Endothelial cell of umbilical vein (primary cell): ENCODE data around the gene CDK6. TPM values are rescaled to one million over a fixed set of nuclear protein-coding genes. Genes with fewer than 3 reads are reported as not detected.

Experiments used
- BruUV-seq: library from RNA; stranded (reverse); fragments of 400-500 nt; replicated peaks from 2 replicates; lab custom pipeline; 2021; lab: Mats Ljungman, UMichigan
- CTCF ChIA-PET: fragments of 300-600, 350-600 bp; sonication (Branson Sonifier 250); formaldehyde crosslinking; loops from one replicate; lab custom pipeline; 2021; ENCODE audit warnings: antibody characterized with exemption, inconsistent platforms; lab: Charles Lee
- POLR2A ChIA-PET: fragments of 300-600, 350-600 bp; sonication (Branson Sonifier 250); formaldehyde crosslinking; loops from one replicate; lab custom pipeline; 2021; ENCODE audit warnings: antibody characterized with exemption, inconsistent platforms; lab: Charles Lee
- DNase-seq: peaks from one replicate; pipeline ENCODE4 v3.0.0-alpha.2; 2011; ENCODE audit warnings: low read depth, low spot score
- FAIRE-seq: peaks from 2 replicates; lab custom pipeline; 2011; peaks lifted over from hg19 to GRCh38; lab: Jason Lieb, UNC
- H2AFZ ChIP-seq: 2 replicates; pipeline ENCODE4 v1.6.0; 2012; ENCODE audit warnings: low read depth, low read length, control low read depth, inconsistent platforms
- H3K27ac ChIP-seq: 2 replicates; pipeline ENCODE4 v1.5.1; 2011; ENCODE audit warnings: low read depth, mild to moderate bottlenecking, control low read depth, low read length, moderate library complexity; ENCODE audit not compliant: insufficient read depth
- H3K27me3 ChIP-seq, 2 experiments: 2 replicates each; pipeline versions ENCODE4 v1.6.0 to v1.6.1; 2011; ENCODE audit warnings: low read length in 2 of 2, mixed read lengths in 1 of 2; ENCODE audit not compliant: control insufficient read depth in 2 of 2, insufficient read depth in 2 of 2
- H3K36me3 ChIP-seq, 2 experiments: 2 replicates in 1 of 2; 3 replicates in 1 of 2; pipeline ENCODE4 v1.5.1; 2011; ENCODE audit warnings: low read length in 2 of 2, mild to moderate bottlenecking in 1 of 2, moderate library complexity in 1 of 2; ENCODE audit not compliant: control insufficient read depth in 2 of 2, insufficient read depth in 2 of 2; ENCODE audit errors: extremely low read depth in 1 of 2
- H3K4me1 ChIP-seq: 3 replicates; pipeline ENCODE4 v1.5.1; 2011; ENCODE audit warnings: mild to moderate bottlenecking, low read length; ENCODE audit not compliant: control insufficient read depth, insufficient read depth; ENCODE audit errors: extremely low read depth
- H3K4me2 ChIP-seq: 2 replicates; pipeline ENCODE4 v1.6.1; 2011; ENCODE audit warnings: low read length, control low read depth, mixed read lengths; ENCODE audit not compliant: insufficient read depth
- H3K4me3 ChIP-seq, 3 experiments: fragments of 200-600 bp in 1 of 3; sonication (generic), shearing (Covaris generic) in 1 of 3; replicated peaks in 1 of 3; 2 replicates each; pipeline ENCODE4 v1.5.1; 2011 to 2016; ENCODE audit warnings: control low read depth in 3 of 3, low read length in 3 of 3, mild to moderate bottlenecking in 2 of 3, inconsistent platforms in 1 of 3, low read depth in 1 of 3, moderate library complexity in 1 of 3; ENCODE audit not compliant: insufficient read depth in 1 of 3
- H3K79me2 ChIP-seq: 2 replicates; pipeline ENCODE4 v1.6.0; 2012; ENCODE audit warnings: low read length, inconsistent platforms; ENCODE audit not compliant: control insufficient read depth, insufficient read depth
- H3K9ac ChIP-seq: replicated peaks from 2 replicates; pipeline ENCODE3; 2011; ENCODE audit warnings: low read length, control low read depth; ENCODE audit not compliant: insufficient read depth; ENCODE audit errors: extremely low read depth
- H3K9me1 ChIP-seq: replicated peaks from 3 replicates; pipeline ENCODE4 v1.6.0; 2011; ENCODE audit warnings: mild to moderate bottlenecking, low read length; ENCODE audit not compliant: control insufficient read depth, insufficient read depth; ENCODE audit errors: extremely low read depth
- H3K9me3 ChIP-seq: replicated peaks from 2 replicates; pipeline ENCODE4 v1.5.1; 2012; ENCODE audit warnings: low read length, inconsistent platforms; ENCODE audit not compliant: control insufficient read depth, insufficient read depth
- H4K20me1 ChIP-seq: replicated peaks from 2 replicates; pipeline ENCODE3; 2011; ENCODE audit warnings: mild to moderate bottlenecking, low read length; ENCODE audit not compliant: control insufficient read depth, insufficient read depth; ENCODE audit errors: extremely low read depth
- CTCF ChIP-seq, 2 donors: IDR thresholded peaks; 1 replicate in 1 of 2; 2 replicates in 1 of 2; pipeline ENCODE4 v1.5.1; 2011; ENCODE audit warnings: low read length in 2 of 2, mild to moderate bottlenecking in 2 of 2, moderate library complexity in 2 of 2, control low read depth in 1 of 2, inconsistent platforms in 1 of 2, low read depth in 1 of 2; ENCODE audit not compliant: insufficient read depth in 1 of 2; ENCODE audit errors: extremely low read depth in 1 of 2
- EZH2 ChIP-seq: IDR thresholded peaks from 2 replicates; pipeline ENCODE4 v1.6.1; 2012; ENCODE audit warnings: borderline replicate concordance, low read depth, mild to moderate bottlenecking, moderate library complexity, low read length, inconsistent platforms; ENCODE audit not compliant: severe bottlenecking
- FOS ChIP-seq: IDR thresholded peaks from 2 replicates; pipeline ENCODE4 v1.6.1; 2011; ENCODE audit warnings: mild to moderate bottlenecking, low read length, moderate library complexity, borderline replicate concordance; ENCODE audit not compliant: insufficient read depth
- GATA2 ChIP-seq: IDR thresholded peaks from 2 replicates; pipeline ENCODE4 v1.7.0; 2011; ENCODE audit warnings: low read depth, mild to moderate bottlenecking, moderate library complexity, mixed read lengths, low read length; ENCODE audit not compliant: insufficient read length, insufficient read depth
- JUN ChIP-seq: IDR thresholded peaks from 2 replicates; pipeline ENCODE4 v1.6.1; 2011; ENCODE audit warnings: borderline replicate concordance, low read depth; ENCODE audit not compliant: insufficient read length, insufficient read depth
- MAX ChIP-seq: IDR thresholded peaks from 2 replicates; pipeline ENCODE4 v1.6.1; 2011; ENCODE audit not compliant: insufficient read depth, insufficient read length
- MYC ChIP-seq: IDR thresholded peaks from one replicate; pipeline ENCODE4 v1.6.1; 2011; ENCODE audit warnings: mild to moderate bottlenecking, low read depth, low read length
- dilution Hi-C: fragments of 300-500 bp; cut with MboI; formaldehyde crosslinking; loops from one replicate; pipeline ENCODE4 v1.15.0; 2019; ENCODE audit warnings: low sequenced_read_pairs; ENCODE audit not compliant: extremely low pct_ligation_motif_present
- intact Hi-C: fragments of 100-400 bp; cut with micrococcal nuclease; formaldehyde crosslinking; loops from one replicate; pipeline ENCODE4 v1.10.0; 2022
- polyA plus RNA-seq, 4 experiments: library from polyadenylated mRNA; depleted of rRNA in 3 of 4; stranded (reverse) in 3 of 4; unstranded in 1 of 4; fragments of >200 nt; gene quantifications; 2 replicates each; pipeline versions ENCODE4 v1.2.1 to v1.2.3, GENCODE V29; 2011 to 2012; ENCODE audit warnings: missing spikeins in 1 of 4
- total RNA-seq: library from RNA; stranded (reverse); gene quantifications from 2 replicates; pipeline ENCODE4 v1.2.3, GENCODE V29; 2021

The CDK6 gene
- total and polyA plus RNA-seq, 2 donors (not counting 3 experiments of a cell fraction or from before 2014, with no cell fraction given) = 6.0 to 28.2 TPM

GRCh38 chr7:92586841-92587240 is 249.5 kb downstream of the CDK6 start:
- no peak overlapping the region for H2AFZ ChIP-seq
- no peak overlapping the region for H3K9ac ChIP-seq
- H3K9me1 ChIP-seq = no peaks in the 10 kb centered on the region
- no peak overlapping the region for H3K4me2 ChIP-seq
- H3K9me3 ChIP-seq = no peaks in the 10 kb centered on the region
- H3K4me3 ChIP-seq = no peak overlapping the region
- ChIA-PET POLR2A (no interaction called here), CTCF (no interaction called here)
- dilution Hi-C loops (no loop called here), intact Hi-C loops (no loop called here)
- H3K36me3 ChIP-seq = peaks cover 0 to 2% of the 10 kb centered on the region in 2 experiments
- TF ChIP-seq MAX (no peak), MYC (no peak), GATA2 (no peak)
- DNase-seq (no peak), FAIRE-seq (no peak)
- H4K20me1 ChIP-seq = peaks cover 18% of the 10 kb centered on the region
- H3K27ac ChIP-seq = no peak overlapping the region
- no peaks in the 10 kb centered on the region for H3K27me3 ChIP-seq
- no TSS peak for BruUV-seq
- peaks cover 79% of the 10 kb centered on the region for H3K79me2 ChIP-seq
- H3K4me1 ChIP-seq = peaks cover 12% of the 10 kb centered on the region

GRCh38 chr7:92586403-92586802 is 250.0 kb downstream of the CDK6 start:
- H3K27ac ChIP-seq = no peak overlapping the region
- intact Hi-C loops = no loop called here
- CTCF ChIA-PET = no interaction called here
- dilution Hi-C loops = no loop called here
- no peaks in the 10 kb centered on the region for H3K27me3 ChIP-seq
- H3K9me1 ChIP-seq = no peaks in the 10 kb centered on the region
- POLR2A ChIA-PET = no interaction called here
- H3K9me3 ChIP-seq = no peaks in the 10 kb centered on the region
- H3K9ac ChIP-seq = no peak overlapping the region
- DNase-seq = no peak
- H3K79me2 ChIP-seq = peaks cover 83% of the 10 kb centered on the region
- H3K4me1 ChIP-seq = peaks cover 12% of the 10 kb centered on the region
- no peak overlapping the region for H3K4me2 ChIP-seq
- H4K20me1 ChIP-seq = peaks cover 18% of the 10 kb centered on the region
- FAIRE-seq = no peak
- H3K4me3 ChIP-seq = no peak overlapping the region
- peaks cover 0 to 2% of the 10 kb centered on the region in 2 experiments for H3K36me3 ChIP-seq
- no TSS peak for BruUV-seq
- H2AFZ ChIP-seq = no peak overlapping the region
- TF ChIP-seq JUN (no peak), GATA2 (no peak), CTCF (IDR thresholded peaks at IDR 0.05; ENCODE audit: extremely low read depth in 1 of 2, insufficient read depth in 1 of 2, low read depth in 1 of 2, low read length in 2 of 2) (no peak), FOS (no peak), EZH2 (no peak)
